ENCODE data around the gene KNCN.

KNCN gene

DNA sequence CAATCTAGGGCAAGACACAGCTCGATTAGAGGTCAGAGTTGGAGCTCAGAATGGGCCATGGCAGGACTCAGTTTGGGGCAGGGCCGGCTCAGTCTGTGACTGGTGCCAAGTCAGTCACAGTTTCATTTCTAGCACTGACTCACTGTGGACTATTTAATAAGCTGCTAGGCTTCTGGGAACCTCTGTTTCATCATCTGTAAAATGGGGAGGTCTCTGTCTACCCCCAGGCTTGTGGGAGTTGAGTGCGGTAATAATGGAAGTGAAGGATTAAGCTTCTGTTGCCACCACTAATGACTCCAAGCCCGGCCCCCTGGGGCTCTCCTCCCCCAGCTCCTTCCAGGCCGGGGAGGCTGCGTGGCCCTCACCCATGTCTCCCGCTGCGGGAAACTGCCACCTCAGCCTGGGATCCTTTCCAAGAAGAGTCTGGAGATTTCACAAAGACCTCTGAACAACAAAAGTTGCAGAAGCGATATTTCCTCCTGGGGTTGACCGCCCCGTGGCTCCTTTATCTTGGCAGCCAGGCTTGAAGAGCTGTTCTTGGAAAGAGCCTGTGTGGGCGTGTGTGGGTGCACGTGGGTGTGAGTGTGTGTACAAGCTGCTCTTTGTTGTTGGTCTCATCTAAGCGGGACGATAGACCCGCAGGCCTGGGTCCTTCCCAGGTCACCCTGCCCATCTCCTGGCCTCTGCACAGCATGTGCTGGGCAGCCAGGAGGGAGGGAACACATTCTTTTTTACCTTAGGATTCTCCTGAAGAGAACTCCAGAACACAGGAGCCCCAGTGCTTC, 29.1 kb downstream of the KNCN start:
- DNase-seq: peak in 1 of 2 donors; percentile 21

DNA sequence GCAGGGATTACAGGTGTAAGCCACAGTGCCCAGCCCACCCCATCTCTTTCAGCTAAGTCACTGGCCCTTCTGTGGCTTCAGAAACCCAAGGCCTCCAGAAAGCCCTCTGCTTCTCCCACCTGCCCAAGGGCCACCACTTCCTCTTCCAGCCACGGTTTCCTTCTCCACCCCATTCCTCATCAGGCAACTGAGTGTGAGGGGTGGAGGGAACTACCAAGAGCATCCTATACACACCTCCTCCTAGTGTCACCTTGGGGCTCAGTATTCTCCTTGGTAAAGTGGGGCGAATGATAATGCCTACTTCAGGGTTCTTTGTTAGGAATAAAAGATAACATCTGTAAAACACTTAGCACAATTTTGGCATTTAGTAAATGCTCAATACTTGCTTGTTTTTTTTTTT, 30.0 kb downstream of the KNCN start:
- no peak for DNase-seq

DNA sequence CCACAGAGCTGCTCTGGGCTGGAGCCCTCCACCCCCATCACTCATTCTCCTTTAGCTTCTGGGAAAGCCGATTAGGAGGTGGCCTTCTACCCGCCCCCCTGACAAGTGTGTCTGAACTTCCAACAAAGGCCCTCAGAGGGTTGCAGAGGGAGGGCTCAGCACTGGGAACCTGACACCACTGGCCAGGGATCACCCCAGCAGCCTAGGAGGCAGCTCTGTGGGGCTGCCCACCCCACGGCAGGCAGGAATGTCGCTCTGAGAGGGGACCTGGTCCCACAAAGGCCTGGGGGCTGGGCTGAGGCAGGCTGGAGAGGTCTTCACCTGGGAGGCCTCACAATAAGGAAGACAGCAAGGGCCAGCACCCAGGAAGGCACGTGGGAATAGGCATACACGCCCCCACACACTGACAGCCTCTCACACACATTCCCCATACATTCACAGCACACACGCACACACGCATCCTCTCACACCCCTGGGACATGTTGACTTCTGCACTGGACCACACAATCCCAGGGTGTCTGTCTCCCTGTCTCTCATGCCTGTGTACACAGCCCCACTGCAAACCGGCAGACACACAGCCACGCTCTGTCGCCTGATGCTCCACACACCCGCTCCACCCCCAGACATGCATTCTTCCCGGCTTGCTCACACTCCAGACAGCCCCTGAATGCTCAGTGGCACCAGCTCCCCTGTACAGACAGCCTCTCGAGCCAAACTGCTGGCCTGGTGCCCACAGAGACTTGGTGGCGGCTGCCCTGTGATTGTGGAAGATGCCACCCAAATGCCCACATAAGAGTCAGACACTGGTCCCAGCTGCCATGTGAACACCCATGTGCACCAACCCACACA, 31.2 kb downstream of the KNCN start:
- DNase-seq: no peak

DNA sequence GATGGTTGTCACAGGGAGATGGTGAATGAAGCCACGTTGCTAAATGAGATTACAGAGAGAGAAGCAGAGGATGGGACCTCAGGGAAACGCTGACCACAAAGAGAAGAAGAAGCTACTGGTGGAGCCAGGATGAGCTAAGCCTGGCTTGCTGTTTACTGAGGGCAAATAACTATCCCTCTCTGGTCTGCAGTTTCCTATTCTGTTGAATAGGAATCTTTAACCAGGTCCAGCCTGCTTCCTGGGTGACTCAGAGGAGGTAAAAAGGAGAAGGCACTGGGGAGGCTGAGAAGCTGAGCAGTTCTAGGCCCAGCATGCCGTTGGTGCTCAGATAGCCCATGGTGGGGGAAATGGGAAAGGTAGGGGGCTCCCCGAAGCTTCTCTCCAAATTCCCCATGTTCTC, 32.2 kb downstream of the KNCN start:
- no peak for DNase-seq

DNA sequence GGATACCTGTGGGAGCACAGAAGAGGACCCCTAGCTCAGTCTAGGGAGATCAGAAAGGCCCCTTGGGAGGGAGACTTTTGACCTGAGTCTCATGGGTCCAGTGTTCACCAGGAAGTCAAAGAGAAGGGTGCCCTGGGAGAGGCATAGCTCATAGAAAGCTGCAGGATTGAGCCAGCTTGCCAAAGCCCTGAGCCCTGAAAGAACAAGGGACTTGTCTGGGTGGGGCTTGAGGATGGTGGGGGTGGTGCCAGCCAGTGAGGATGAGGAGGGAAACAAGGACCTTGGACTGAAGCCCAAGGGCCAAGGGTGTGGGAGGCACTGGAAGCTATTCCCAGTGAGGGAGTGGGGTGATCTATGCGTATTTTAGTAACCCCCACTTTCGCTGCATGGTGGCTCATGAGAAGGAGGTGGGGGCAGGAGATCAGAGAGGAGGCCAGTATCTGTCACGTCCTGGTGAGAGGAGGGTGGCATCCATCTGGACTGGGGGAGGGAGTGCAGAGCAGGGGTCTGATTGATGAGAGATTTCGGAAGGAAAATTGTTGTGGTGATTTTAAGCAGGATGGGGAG, 33.4 kb downstream of the KNCN start:
- DNase-seq: no peak

DNA sequence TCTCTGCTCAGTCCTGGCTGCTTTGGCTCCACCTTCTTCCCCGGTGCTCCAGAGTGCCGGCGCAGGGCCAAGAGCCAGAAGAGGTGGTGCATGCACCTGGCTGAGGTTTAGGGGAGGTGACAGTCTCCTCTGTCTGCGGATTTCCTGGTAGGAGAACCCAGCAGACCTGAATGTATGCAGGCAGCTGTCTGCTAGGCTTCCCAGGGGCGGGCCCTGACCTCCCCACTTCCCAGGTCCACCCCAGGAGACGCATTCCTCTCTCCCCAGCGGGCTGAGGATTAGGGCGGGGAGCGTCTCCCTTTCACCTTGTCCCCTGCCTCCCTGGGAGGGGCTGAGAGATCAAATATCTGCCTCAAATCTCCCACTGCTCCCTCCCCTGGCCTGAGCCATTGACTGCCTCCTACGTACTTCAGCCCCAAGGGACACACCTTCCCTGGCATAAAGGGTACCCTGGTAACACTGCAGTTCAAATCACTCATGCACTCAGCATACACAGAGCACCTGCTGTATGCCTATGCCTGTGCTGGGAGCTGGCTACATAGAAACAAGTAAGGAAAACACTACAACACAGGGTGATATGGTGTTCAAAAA, 34.3 kb downstream of the KNCN start:
- no peak for DNase-seq

DNA sequence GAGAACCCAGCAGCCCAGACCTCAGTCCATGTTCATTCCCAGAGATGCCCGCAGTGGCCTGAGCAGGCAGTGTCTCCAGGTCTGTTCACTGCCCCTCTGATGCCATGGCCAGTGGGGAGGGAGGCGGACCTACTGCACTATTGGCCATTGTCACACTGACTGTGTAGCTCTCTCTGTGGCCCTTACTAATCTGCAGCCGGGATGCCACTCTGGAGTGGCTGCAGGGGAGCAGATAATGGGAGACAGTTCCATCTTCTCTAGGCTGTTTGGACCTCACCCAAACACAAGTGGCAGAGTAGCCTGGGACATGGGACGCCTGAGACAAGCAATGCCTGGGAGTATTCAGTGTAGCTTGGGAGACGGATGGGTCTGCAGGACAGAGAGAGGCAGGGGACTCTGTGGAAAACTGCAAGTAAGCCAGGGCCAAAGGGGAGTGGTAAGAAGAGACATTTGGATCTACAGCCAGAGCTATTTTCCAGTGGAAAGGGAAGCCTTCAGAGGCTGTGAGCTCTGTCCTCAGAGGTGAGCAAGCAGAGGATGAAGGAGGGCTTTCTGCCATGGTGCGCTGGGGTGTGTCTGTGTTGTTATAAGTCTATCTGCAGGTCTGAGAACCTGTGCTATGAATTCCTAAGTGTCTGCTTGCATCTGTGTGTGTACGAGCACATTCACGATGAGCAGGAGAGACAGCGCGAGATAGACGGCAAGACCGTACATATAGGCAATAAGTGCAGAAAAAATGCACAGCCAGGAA, 35.1 kb downstream of the KNCN start:
- DNase-seq: no peak

DNA sequence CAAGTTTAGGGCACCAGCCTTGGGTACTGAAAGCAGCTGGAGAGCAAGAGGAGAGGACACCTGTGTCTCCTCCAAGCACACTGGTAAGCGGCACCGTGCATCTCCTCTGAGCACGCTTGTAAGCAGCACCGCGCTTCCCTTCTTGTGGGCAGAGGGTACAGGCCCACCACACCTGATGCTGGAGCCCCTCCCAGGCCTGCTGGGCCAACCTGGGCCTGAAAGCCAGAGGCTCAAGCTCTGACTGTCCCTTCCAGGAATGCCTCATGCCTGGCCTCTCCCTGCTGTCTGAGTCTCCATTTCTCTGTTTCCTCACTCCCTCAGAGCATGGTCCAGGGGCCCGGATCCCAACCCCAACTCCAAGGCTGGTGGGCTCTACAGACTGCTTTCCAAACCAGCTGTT, 35.9 kb downstream of the KNCN start:
- no peak for DNase-seq

DNA sequence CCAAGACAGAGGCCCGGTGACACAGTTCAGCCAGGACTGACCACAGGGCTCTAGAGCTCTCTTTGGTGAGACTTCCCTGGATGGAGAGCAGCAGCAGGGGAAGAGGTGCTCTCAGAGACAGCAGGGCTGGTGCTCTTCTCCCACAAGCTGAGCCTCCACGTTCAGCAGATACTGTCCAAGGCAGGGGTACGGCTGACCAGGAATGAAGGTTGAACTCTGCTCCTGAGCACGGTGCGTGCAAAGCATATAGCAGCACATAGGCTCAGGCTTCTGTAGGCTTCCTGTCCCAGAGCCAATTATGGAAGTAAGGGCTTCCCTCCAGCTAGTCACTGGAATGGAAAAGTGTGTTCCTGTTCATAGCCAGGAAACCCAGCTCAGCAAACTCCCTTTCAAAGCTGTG, 37.9 kb downstream of the KNCN start:
- no peak for DNase-seq

DNA sequence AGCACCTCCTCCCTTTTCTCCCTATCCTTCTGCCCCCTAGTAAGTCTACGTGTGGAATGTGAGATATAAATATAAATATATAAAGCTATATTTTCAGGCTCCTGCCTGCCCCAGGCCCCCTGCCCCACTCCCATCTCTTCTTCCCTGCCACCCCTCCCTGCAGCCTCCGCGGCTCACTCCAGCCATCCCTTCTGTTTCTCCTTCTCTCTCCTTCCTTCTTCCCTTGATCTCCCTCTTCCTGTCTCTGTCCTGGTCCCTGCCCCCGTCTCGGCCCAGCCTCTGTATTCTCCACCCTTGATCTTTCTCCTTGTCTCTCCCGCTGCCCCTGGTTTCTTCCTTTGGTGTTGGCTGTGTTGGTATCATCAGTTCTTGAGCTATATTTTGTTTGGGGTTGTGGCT, 38.7 kb downstream of the KNCN start:
- DNase-seq: no peak

DNA sequence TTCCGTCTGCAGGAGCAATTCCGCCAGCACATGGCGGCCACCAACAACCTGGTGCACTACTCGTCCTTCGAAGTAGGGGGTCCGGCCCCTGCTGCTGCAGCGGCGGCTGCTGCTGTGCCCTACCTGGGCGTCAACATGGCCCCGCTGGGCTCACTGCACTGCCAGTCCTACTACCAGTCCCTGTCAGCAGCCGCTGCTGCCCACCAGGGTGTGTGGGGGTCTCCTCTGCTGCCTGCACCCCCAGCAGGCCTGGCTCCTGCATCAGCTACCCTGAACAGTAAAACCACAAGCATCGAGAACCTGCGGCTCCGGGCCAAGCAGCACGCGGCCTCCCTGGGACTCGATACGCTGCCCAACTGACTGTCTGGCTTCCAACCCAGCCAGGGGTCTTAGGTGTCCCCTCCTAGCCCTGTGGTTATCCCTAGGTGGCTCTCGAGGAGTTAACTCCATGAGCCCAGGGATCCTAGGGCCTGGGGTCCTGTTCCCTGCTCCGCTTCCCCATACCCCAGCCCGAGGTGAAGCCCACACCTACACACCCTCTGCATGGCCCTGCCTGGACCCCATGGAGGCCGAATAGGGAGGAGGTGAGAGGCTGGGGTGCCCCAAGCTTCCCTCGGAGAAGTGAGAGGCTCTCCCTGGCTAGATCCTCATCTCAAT, 39.2 kb downstream of the KNCN start:
- no peak for DNase-seq

DNA sequence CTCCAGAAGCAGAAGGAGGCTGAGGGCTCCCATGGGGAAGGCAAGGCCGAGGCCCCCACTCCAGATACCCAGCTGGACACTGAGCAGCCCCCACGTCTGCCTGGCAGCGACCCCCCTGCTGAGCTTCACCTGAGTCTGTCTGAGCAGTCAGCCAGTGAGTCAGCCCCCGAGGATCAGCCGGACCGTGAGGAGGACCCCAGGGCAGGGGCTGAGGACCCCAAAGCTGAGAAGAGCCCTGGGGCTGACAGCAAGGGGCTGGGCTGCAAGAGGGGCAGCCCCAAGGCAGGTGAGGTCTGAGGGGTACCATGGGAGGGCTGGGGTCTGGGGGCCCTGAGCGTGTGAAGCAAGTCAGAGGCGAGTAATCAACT, 40.5 kb downstream of the KNCN start:
- no peak for DNase-seq

DNA sequence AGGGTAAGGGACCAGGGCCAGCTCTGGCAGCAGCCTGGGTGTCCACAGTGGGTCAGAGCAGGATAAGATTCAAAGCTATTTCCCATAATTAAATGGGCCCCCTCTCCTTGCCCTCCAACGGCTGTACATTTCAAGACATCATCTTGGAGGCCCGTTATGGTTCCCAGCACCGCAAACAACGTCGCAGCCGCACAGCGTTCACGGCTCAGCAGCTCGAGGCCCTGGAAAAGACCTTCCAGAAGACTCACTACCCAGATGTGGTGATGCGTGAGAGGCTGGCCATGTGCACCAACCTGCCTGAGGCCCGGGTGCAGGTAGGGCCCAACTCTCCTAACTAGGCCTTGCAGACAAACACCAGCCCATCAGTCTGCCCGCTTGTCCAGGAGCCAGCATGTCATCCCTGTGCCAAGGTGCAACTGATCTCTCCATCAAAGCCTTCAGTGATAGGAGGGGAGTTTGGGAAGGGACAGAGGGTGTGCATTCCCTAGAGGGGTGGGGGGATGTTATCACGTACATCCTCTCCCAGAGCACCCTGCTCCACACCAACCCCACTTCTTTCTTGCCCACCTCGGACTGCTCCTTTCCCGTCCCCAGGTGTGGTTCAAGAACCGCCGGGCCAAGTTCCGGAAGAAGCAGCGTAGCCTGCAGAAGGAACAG, 41.0 kb downstream of the KNCN start:
- DNase-seq: no peak

DNA sequence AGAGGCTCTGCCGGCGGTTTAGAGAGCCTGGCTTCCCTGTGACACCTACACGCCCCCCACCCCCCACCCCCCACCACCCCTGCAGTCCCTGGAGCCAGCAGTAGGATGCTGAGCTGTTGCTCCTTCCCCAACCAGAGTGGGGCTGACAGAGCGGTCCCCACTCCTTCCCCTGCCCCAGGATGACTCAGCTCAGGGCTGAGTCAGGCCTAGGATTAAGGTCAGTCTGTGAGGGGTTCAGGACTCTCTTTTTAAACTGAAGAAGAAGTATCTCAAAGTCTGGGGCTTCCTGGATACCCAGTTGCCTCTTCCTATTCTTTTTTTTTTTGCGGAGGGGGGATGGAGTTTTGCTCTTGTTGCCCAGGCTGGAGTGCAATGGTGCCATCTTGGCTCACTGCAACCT, 42.7 kb downstream of the KNCN start:
- DNase-seq: no peak

DNA sequence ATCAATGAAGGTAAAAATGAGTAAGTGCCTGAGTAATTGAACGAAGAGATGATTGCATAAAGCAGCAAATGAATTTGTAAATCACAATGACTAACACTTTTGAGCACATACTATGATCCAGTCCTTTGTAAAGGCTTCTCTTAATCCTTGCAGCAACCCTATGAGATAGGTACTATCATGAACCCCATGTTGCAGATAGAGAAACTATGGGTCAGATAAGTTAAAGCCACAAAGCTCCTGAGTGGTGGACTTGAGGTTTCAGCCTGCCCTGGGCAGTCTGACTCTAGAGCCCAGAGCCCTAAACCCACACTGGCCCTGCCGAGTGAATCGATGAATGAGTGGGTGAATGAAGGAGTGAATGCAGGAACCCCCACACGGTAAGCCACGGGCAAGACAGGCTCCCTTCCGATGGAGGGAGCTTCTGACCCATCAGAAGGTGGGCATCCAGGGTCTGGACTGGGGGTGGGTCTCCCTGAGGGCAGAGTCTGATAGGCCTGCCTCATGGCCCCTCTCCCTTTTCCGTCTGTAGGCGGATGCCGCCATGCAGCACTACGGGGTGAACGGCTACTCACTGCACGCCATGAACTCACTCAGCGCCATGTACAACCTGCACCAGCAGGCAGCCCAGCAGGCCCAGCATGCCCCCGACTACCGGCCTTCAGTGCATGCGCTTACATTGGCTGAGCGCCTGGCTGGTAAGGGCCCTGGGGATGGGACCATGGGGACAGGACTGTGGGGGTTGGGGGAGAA, 44.8 kb downstream of the KNCN start:
- DNase-seq: no peak

DNA sequence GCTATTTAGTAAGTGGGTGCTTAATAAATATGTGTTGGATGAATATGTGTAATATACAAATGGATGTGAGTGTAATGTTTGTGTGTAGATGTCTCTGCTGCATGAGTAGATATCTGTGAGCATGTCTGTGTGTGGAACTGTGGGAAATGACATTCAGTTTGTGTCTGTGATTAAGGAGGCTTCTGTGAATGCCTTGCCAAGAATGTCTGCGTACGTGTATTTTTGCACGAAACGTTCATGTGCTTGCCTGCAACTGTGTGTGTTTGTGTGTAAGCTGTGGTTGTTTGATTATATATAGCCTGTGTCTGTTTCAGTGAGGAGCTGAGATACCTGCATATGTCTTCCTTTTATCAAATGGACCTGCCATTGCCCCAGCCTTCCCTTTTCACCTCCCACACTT, 48.0 kb downstream of the KNCN start:
- DNase-seq: no peak

DNA sequence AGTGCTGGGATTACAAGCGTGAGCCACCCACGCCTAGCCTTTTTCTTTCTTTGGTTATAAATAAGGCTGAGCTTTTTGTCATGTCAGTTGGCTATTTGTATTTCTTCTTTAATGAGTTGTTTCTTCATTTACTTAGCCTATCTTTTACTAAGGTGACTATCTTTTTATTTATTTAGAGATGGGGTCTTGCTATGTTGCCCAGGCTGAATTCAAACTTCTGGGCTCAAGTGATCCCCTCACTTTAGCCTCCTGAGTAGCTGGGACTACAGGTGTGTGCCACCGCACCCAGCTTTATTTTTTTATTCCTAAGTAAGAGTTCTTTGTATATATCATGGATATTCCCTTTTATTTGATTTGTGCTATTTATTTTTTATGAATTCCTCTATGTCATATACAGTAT, 49.9 kb downstream of the KNCN start:
- no peak for DNase-seq

DNA sequence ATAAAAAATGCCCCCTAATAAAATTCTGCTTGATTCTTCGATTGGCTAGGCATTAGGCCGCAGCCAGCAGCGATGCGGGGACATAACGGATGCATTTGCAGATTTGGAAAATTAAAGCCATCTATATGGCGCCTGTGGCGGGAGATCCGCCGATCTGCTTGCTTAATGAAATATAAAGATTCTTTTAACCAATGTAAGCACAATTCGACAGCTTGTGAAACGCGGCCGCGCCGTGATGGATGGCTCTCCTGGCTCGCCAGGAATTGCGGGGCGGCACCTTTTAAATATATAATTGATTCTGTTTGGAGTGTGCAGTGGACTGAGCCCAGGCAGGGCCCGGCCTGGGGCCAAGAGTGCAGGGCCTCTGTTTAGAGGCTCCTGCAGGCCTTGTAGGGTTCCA, 53.8 kb downstream of the KNCN start:
- DNase-seq: no peak

DNA sequence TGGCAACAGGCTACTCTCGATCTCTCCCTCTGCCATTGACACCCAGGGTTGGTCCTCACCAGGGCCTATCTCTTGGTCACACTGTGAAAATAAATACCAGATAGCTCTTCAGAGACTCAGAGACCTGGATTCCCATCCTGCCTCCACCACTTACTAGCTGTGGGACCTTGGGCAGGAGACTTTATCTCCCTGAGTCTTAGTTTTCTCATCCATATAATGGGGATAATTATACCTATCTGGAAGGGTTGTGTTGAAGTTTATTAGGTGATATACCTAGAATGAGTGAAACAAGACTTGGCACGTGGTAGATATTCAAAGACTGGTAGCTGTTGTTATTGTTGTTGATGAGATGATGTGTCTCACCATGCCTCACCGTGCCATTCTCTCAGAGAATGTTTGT, 54.4 kb downstream of the KNCN start:
- no peak for DNase-seq

DNA sequence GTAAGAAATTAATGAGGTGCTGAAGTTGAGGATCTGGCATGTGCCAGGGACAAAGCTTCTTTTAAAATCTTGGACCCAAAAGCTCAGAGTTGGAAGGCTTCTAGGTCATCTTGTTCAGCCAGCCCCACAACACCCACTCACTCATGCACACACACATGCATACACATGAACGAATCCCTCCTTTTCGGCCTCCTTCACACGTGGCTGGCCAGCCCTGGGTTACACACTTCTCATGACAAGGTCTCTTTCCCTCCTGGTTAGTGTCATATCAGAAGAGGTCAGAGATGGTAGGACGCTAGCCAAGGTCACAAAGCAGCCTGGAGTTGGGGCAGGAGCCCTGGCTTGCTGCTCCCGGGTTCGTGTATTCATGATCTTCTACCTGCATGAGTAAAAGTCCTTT, 54.9 kb downstream of the KNCN start:
- DNase-seq: no peak

DNA sequence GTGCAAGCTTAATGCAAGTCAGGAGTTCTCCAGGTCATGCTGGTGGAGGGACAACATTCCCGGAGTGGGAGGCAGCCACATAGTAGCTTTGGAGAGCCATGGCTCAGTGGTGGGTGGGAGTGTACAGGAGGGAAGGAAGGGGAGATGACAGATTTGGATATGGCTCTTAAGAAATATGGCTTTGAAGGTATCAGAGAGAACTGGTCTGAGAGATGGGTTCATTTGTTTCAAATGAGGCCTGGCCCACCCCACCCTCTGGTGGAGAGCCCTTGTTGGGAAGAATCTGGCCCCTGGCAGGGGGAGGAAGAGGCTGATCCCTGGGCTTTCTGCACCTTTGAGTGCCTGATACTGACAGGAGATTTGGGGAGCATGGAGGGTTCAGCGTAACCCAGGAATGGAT, 55.7 kb downstream of the KNCN start:
- no peak for DNase-seq

Data from activated CD4-positive, alpha-beta T cell treated with anti-CD3 and anti-CD28 coated beads for 4 hours (primary cell).